Measurements from ENCODE around the gene INTS3.

The INTS3 gene

DNA sequence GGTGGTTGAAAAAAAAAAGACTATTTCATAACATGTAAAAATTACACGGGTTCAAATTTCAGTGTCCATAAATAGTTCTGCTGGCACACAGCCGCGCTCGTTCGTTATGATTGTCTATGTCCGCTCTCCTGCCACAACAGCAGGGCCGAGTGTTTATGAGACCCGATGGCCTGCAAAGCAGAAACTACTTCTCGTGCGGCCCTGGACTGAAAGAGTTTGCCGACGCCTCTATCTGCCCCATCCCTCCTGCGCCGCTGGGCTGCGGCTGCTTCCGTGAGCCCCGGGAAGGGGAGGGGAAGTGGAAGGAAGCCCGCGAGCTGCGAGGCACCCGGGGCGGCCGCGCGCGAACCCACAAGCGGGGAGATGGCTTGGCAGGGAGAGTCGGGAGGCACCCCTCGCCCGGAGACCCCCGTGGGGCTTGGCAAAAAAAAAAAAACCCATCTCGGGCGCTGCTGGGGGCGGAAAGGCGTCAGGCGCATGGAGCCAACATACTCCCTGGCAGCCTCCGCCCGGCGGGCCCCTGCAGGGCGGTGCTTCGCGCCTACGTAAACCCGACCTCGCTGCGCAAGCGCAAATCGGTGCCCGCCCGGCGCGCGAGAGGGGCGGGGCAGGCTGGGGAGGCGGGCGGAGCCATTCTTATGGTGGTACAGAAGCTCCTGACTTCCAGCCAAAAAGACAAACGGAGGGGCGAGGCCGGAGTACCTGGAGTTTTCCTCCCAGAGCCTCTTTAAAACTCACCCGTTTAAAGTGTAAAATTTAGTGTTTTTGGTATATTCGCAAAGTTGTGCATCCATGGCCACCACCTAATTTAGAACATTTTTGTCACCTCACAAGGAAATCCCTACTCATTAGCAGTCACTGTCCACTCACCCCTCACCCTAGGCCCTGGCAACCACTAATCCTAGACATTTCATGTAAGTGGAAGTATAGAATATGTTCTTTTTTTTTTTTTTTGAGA is 55.7 kb downstream of the INTS3 start (continued):
- TF ChIP-seq, protein P1, sequence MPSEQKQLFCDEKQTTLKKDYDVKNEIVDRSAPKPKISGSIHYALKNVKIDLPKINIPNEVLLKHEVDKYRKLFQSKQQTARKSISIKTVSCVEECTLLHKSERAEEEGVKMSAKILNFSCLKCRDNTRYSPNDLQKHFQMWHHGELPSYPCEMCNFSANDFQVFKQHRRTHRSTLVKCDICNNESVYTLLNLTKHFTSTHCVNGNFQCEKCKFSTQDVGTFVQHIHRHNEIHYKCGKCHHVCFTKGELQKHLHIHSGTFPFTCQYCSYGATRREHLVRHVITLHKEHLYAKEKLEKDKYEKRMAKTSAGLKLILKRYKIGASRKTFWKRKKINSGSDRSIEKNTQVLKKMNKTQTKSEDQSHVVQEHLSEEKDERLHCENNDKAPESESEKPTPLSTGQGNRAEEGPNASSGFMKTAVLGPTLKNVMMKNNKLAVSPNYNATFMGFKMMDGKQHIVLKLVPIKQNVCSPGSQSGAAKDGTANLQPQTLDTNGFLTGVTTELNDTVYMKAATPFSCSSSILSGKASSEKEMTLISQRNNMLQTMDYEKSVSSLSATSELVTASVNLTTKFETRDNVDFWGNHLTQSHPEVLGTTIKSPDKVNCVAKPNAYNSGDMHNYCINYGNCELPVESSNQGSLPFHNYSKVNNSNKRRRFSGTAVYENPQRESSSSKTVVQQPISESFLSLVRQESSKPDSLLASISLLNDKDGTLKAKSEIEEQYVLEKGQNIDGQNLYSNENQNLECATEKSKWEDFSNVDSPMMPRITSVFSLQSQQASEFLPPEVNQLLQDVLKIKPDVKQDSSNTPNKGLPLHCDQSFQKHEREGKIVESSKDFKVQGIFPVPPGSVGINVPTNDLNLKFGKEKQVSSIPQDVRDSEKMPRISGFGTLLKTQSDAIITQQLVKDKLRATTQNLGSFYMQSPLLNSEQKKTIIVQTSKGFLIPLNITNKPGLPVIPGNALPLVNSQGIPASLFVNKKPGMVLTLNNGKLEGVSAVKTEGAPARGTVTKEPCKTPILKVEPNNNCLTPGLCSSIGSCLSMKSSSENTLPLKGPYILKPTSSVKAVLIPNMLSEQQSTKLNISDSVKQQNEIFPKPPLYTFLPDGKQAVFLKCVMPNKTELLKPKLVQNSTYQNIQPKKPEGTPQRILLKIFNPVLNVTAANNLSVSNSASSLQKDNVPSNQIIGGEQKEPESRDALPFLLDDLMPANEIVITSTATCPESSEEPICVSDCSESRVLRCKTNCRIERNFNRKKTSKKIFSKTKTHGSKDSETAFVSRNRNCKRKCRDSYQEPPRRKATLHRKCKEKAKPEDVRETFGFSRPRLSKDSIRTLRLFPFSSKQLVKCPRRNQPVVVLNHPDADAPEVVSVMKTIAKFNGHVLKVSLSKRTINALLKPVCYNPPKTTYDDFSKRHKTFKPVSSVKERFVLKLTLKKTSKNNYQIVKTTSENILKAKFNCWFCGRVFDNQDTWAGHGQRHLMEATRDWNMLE (tag by site-specific recombination; conservative IDR thresholded peaks at IDR 0.05; ENCODE audit: low read depth) = 0 out of 2 replicates have a peak, but pooled peaks have one; percentile 25
- TF ChIP-seq SETDB1 (IDR thresholded peaks at IDR 0.05; ENCODE audit: insufficient read length, low read length) = no peak
- no peak for TF ChIP-seq ZNF621 (tag by site-specific recombination; IDR thresholded peaks at IDR 0.05)
- TF ChIP-seq, protein P2, sequence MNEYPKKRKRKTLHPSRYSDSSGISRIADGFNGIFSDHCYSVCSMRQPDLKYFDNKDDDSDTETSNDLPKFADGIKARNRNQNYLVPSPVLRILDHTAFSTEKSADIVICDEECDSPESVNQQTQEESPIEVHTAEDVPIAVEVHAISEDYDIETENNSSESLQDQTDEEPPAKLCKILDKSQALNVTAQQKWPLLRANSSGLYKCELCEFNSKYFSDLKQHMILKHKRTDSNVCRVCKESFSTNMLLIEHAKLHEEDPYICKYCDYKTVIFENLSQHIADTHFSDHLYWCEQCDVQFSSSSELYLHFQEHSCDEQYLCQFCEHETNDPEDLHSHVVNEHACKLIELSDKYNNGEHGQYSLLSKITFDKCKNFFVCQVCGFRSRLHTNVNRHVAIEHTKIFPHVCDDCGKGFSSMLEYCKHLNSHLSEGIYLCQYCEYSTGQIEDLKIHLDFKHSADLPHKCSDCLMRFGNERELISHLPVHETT (tag by site-specific recombination; IDR thresholded peaks at IDR 0.05) = peak; percentile 28; the same call in 1 of the 2 replicates
- TF ChIP-seq, protein P3, sequence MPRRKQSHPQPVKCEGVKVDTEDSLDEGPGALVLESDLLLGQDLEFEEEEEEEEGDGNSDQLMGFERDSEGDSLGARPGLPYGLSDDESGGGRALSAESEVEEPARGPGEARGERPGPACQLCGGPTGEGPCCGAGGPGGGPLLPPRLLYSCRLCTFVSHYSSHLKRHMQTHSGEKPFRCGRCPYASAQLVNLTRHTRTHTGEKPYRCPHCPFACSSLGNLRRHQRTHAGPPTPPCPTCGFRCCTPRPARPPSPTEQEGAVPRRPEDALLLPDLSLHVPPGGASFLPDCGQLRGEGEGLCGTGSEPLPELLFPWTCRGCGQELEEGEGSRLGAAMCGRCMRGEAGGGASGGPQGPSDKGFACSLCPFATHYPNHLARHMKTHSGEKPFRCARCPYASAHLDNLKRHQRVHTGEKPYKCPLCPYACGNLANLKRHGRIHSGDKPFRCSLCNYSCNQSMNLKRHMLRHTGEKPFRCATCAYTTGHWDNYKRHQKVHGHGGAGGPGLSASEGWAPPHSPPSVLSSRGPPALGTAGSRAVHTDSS (tag by site-specific recombination; IDR thresholded peaks at IDR 0.05) = no peak; the same call in 1 of the 2 replicates
- TF ChIP-seq, protein P4, sequence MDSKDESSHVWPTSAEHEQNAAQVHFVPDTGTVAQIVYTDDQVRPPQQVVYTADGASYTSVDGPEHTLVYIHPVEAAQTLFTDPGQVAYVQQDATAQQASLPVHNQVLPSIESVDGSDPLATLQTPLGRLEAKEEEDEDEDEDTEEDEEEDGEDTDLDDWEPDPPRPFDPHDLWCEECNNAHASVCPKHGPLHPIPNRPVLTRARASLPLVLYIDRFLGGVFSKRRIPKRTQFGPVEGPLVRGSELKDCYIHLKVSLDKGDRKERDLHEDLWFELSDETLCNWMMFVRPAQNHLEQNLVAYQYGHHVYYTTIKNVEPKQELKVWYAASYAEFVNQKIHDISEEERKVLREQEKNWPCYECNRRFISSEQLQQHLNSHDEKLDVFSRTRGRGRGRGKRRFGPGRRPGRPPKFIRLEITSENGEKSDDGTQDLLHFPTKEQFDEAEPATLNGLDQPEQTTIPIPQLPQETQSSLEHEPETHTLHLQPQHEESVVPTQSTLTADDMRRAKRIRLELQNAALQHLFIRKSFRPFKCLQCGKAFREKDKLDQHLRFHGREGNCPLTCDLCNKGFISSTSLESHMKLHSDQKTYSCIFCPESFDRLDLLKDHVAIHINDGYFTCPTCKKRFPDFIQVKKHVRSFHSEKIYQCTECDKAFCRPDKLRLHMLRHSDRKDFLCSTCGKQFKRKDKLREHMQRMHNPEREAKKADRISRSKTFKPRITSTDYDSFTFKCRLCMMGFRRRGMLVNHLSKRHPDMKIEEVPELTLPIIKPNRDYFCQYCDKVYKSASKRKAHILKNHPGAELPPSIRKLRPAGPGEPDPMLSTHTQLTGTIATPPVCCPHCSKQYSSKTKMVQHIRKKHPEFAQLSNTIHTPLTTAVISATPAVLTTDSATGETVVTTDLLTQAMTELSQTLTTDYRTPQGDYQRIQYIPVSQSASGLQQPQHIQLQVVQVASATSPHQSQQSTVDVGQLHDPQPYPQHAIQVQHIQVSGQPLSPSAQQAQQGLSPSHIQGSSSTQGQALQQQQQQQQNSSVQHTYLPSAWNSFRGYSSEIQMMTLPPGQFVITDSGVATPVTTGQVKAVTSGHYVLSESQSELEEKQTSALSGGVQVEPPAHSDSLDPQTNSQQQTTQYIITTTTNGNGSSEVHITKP (tag by site-specific recombination; IDR thresholded peaks at IDR 0.05) = peak; percentile 92
- TF ChIP-seq, protein P5, sequence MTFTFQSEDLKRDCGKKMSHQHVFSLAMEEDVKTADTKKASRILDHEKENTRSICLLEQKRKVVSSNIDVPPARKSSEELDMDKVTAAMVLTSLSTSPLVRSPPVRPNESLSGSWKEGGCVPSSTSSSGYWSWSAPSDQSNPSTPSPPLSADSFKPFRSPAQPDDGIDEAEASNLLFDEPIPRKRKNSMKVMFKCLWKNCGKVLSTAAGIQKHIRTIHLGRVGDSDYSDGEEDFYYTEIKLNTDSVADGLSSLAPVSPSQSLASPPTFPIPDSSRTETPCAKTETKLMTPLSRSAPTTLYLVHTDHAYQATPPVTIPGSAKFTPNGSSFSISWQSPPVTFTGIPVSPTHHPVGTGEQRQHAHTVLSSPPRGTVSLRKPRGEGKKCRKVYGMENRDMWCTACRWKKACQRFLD (tag by site-specific recombination; IDR thresholded peaks at IDR 0.05) = no peak
- no peak for TF ChIP-seq RBAK (tag by site-specific recombination; IDR thresholded peaks at IDR 0.05)
- TF ChIP-seq ZNF221 (tag by site-specific recombination; IDR thresholded peaks at IDR 0.05; ENCODE audit: borderline replicate concordance) = no peak
- TF ChIP-seq ZBTB20 (tag by site-specific recombination; IDR thresholded peaks at IDR 0.05) = peak; percentile 96
- no peak for TF ChIP-seq ZNF16 (tag by site-specific recombination; IDR thresholded peaks at IDR 0.05; ENCODE audit: low read depth)
- TF ChIP-seq MEIS1 (CRISPR knock-in tag; IDR thresholded peaks at IDR 0.05; ENCODE audit: borderline replicate concordance) = no peak
- no peak for TF ChIP-seq ZNF175 (tag by site-specific recombination; IDR thresholded peaks at IDR 0.05)
- TF ChIP-seq, protein P6, sequence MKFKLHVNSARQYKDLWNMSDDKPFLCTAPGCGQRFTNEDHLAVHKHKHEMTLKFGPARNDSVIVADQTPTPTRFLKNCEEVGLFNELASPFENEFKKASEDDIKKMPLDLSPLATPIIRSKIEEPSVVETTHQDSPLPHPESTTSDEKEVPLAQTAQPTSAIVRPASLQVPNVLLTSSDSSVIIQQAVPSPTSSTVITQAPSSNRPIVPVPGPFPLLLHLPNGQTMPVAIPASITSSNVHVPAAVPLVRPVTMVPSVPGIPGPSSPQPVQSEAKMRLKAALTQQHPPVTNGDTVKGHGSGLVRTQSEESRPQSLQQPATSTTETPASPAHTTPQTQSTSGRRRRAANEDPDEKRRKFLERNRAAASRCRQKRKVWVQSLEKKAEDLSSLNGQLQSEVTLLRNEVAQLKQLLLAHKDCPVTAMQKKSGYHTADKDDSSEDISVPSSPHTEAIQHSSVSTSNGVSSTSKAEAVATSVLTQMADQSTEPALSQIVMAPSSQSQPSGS (tag by site-specific recombination; IDR thresholded peaks at IDR 0.05; ENCODE audit: low read depth) = no peak
- TF ChIP-seq SALL2 (tag by site-specific recombination; IDR thresholded peaks at IDR 0.05; ENCODE audit: borderline replicate concordance) = no peak
- TF ChIP-seq, protein P7, sequence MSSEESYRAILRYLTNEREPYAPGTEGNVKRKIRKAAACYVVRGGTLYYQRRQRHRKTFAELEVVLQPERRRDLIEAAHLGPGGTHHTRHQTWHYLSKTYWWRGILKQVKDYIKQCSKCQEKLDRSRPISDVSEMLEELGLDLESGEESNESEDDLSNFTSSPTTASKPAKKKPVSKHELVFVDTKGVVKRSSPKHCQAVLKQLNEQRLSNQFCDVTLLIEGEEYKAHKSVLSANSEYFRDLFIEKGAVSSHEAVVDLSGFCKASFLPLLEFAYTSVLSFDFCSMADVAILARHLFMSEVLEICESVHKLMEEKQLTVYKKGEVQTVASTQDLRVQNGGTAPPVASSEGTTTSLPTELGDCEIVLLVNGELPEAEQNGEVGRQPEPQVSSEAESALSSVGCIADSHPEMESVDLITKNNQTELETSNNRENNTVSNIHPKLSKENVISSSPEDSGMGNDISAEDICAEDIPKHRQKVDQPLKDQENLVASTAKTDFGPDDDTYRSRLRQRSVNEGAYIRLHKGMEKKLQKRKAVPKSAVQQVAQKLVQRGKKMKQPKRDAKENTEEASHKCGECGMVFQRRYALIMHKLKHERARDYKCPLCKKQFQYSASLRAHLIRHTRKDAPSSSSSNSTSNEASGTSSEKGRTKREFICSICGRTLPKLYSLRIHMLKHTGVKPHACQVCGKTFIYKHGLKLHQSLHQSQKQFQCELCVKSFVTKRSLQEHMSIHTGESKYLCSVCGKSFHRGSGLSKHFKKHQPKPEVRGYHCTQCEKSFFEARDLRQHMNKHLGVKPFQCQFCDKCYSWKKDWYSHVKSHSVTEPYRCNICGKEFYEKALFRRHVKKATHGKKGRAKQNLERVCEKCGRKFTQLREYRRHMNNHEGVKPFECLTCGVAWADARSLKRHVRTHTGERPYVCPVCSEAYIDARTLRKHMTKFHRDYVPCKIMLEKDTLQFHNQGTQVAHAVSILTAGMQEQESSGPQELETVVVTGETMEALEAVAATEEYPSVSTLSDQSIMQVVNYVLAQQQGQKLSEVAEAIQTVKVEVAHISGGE (tag by site-specific recombination; conservative IDR thresholded peaks at IDR 0.05; ENCODE audit: low read depth) = peak; percentile 63
- TF ChIP-seq ZNF24 (tag by site-specific recombination; IDR thresholded peaks at IDR 0.05) = peak; percentile 54; the same call in 1 of the 2 replicates
- TF ChIP-seq ZFP37 (tag by site-specific recombination; IDR thresholded peaks at IDR 0.05) = peak; percentile 41; the same call in 1 of the 2 replicates
- TF ChIP-seq MZF1 (tag by site-specific recombination; IDR thresholded peaks at IDR 0.05; ENCODE audit: borderline replicate concordance) = 0 out of 2 replicates have a peak, but pooled peaks have one; percentile 61
